Endometrium (tissue), 2 donors: Measurements from ENCODE around the gene COMMD9.

Experiments used
- FAIRE-seq: peaks from 2 replicates; lab custom pipeline; 2012; peaks lifted over from hg19 to GRCh38; lab: Jason Lieb, UNC
- donor health status: control.
- donor health status: control.

COMMD9 gene

GRCh38 chr11:36222831-36223635 lies 66.2 kb downstream of the COMMD9 start:
- no peak for FAIRE-seq
